ENCODE results near the gene MACROD1. TPM values are rescaled to one million over a fixed set of nuclear protein-coding genes. Genes with fewer than 3 reads are reported as not detected.

MACROD1 gene
- total RNA-seq, 1 experiment from 2014 or later, result 29.3 TPM

GRCh38 chr11:64081745-64082442 is 84.0 kb downstream of the MACROD1 start:
- DNase-seq (ENCODE audit: extremely low read depth, low read depth), result no peak

GRCh38 chr11:64080390-64080789 is 85.5 kb downstream of the MACROD1 start:
- DNase-seq (ENCODE audit: extremely low read depth, low read depth), result no peak

DNA sequence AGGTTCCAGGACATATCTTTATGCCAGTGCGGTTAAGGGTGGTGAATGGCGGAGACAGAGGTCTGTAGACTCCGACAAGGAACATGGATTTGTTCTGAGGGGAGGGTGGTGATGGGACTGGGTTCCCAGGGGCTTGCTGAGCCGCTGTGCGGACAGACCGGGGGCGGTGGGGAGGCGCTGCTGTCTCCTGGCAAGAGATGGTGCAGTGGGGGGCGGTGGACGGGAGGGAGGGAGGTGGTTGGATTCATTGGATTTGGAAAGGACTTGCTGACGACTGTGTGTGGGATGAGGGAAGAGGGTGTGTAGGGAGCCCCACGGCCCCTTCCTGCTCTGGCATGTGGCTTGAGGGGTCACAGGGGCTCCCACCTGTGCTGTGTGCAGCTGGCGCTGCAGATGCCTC is 87.0 kb downstream of the MACROD1 start:
- DNase-seq (ENCODE audit: extremely low read depth, low read depth), result no peak

- DNase-seq (ENCODE audit: extremely low read depth, low read depth), result no peak
Observed at GRCh38 chr11:64078284-64078683, 87.6 kb downstream of the MACROD1 start.

GRCh38 chr11:64077607-64078006 is 88.3 kb downstream of the MACROD1 start:
- DNase-seq (ENCODE audit: extremely low read depth, low read depth), result no peak

DNA sequence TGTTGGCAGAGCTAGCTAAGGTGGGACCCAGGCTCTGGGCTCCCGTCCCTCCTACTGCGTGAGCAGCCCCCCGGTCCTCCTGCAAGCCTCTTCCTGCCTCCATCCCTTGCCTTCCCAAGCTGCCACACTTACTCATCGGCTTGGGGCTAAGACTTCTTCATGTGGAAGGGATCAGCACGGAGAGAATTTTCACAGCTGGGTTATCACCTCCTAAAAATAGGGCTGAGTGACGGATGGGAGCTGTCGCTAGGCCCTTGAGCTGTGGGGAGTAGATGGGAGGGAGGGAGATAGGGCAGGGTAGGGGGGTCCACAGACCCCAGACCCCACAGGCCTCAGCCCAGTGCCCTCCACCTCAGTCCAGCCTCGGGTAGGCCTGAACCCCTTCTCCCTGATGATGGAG is 89.2 kb downstream of the MACROD1 start:
- DNase-seq (ENCODE audit: extremely low read depth, low read depth), result no peak

DNA sequence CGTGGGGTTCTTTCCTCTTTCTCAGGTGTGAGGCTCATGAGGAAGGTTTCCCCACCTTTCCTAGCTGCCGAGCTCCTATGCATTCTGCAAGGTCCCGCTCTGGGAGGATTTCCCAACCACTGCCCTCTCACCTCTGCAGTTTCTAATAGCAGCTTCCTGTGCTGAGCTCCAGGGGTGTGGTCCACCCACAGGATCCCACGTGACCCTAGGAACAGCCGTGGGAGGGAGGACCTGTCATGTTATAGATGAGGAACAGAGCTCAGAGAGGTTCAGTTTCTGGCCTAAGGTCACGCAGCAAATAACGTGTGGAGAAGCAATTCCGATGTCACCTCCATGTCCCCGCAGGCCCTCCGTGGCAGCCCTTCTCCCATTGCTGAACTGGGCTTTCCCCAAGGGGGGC is 91.7 kb downstream of the MACROD1 start:
- DNase-seq (ENCODE audit: extremely low read depth, low read depth), result no peak

DNA sequence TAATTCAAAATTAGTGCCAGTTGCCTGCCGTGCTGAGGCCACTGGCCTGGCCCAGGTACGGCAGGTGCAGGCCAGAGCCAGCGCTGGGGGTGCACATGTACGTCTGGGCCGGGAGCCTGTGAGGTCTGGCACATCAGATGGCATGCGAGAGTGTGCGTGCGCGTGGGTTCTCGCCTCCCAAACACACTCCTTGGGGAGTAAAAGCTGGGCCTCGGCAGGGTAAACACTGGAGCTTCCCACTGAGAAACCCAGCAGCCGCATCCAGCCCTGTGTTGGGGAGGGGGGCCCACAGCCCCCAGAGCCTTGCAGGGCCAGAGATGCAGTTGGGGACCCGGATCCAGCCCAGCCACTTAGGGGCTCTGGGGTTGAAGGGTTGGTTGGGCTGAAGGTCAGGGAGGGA is 92.4 kb downstream of the MACROD1 start:
- no peak for DNase-seq (ENCODE audit: extremely low read depth, low read depth)

GRCh38 chr11:64072871-64073270 is 93.0 kb downstream of the MACROD1 start:
- DNase-seq (ENCODE audit: extremely low read depth, low read depth), result no peak

- DNase-seq (ENCODE audit: extremely low read depth, low read depth), result no peak
Observed at GRCh38 chr11:64072403-64072802, 93.5 kb downstream of the MACROD1 start.

- DNase-seq (ENCODE audit: extremely low read depth, low read depth), result no peak
Observed at GRCh38 chr11:64071849-64072248, 94.1 kb downstream of the MACROD1 start.

- no peak for DNase-seq (ENCODE audit: extremely low read depth, low read depth)
Observed at GRCh38 chr11:64070314-64070681, 95.6 kb downstream of the MACROD1 start.

- DNase-seq (ENCODE audit: extremely low read depth, low read depth), result no peak
Observed at GRCh38 chr11:64069401-64070313, 96.3 kb downstream of the MACROD1 start.

- DNase-seq (ENCODE audit: extremely low read depth, low read depth), result no peak
Observed at GRCh38 chr11:64068705-64069400, 97.1 kb downstream of the MACROD1 start.

- no peak for DNase-seq (ENCODE audit: extremely low read depth, low read depth)
Observed at GRCh38 chr11:64067230-64067993, 98.5 kb downstream of the MACROD1 start.

- no peak for DNase-seq (ENCODE audit: extremely low read depth, low read depth)
Observed at GRCh38 chr11:64065712-64066111, 100.2 kb downstream of the MACROD1 start.

- DNase-seq (ENCODE audit: extremely low read depth, low read depth), result no peak
Observed at GRCh38 chr11:64065141-64065465, 100.8 kb downstream of the MACROD1 start.

DNA sequence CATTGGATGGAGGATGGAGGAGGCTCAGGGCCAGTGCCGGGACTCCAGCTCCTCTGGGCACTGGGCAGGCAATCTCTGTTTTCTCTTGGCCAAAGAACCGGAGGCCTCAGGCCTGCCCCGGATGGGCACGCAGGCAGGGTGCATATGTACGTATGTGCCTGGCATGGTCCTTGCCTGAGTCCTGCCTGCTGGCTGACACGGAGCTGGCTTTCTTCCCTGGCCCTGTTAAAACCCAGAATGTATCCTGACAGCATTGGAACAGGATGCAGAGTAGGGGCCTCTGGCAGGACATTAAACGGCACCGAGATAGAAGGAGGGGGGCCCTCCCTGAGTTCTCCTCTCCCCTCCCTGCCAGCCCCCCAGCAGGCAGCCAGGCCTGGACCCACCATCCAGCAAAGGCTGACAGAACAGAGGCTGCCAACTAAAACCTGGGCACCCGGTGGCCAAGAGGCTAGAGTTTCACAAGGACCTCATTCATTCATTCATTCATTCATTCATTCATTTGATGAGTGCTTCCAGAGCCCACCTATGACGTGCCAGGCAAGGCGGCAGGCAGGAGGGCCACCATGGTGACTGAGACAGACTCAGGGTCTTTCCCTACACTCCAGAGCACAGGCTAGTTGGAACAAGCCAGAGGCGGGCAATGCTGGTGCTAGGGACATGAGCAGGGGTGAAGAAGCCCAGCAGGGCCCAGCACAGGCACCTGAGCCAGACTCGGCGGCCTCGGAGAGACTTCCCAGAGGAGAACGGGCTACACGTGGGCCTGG is 101.4 kb downstream of the MACROD1 start:
- no peak for DNase-seq (ENCODE audit: extremely low read depth, low read depth)

- no peak for DNase-seq (ENCODE audit: extremely low read depth, low read depth)
Observed at GRCh38 chr11:64063777-64064176, 102.1 kb downstream of the MACROD1 start.

All from NCI-H460 (cell line).